ENCODE data around the gene SPOCK1.

The SPOCK1 gene

GRCh38 chr5:137073189-137073588 is 425.9 kb downstream of the SPOCK1 start:
- Histone ChIP-seq H3K79me1 (replicated peaks; ENCODE audit: low read length, poor library complexity, severe bottlenecking) (no peaks in the 10 kb centered on the region), H4K91ac (ENCODE audit: low read length) (no peak overlapping the region), H3K27me3 (ENCODE audit: control insufficient read depth in 1 of 2, insufficient read depth in 1 of 2, low read length in 2 of 2) (no peaks in the 10 kb centered on the region), H2AK5ac (ENCODE audit: low read length, severe bottlenecking) (no peak overlapping the region), H3K14ac (ENCODE audit: low read length in 2 of 2) (no peak overlapping the region), H3K36me3 (ENCODE audit: control insufficient read depth in 1 of 2, insufficient read depth in 2 of 2, low read depth in 1 of 2, low read length in 2 of 2) (no peaks in the 10 kb centered on the region), H3K9ac (ENCODE audit: low read length) (no peak overlapping the region), H3K4me1 (ENCODE audit: control insufficient read depth, insufficient read depth, low read depth, low read length) (peaks cover 3% of the 10 kb centered on the region), H4K8ac (ENCODE audit: low read length) (no peak overlapping the region), H3K23ac (ENCODE audit: low read length in 2 of 2) (no peak overlapping the region), H3K27ac (ENCODE audit: low read length, poor library complexity, severe bottlenecking) (no peak overlapping the region), H2BK15ac (ENCODE audit: low read depth, poor library complexity, severe bottlenecking) (no peak overlapping the region), H3K18ac (ENCODE audit: low read depth in 1 of 2, low read length in 2 of 2) (no peak overlapping the region), H3K4ac (ENCODE audit: low read depth in 1 of 2, low read length in 2 of 2) (no peak overlapping the region), H3K4me3 (ENCODE audit: insufficient read depth in 1 of 2, low read depth in 1 of 2, low read length in 2 of 2) (peak overlapping the region in 1 of 2 experiments; percentile 20), H3K9me3 (ENCODE audit: control insufficient read depth, low read length) (no peaks in the 10 kb centered on the region), H2AFZ (ENCODE audit: low read depth, low read length) (no peak overlapping the region), H2BK120ac (ENCODE audit: low read depth, low read length) (no peak overlapping the region), H2BK5ac (ENCODE audit: low read depth, low read length, poor library complexity, severe bottlenecking) (no peak overlapping the region), H2BK12ac (ENCODE audit: low read length in 2 of 2) (no peak overlapping the region), H3K4me2 (ENCODE audit: low read length, poor library complexity, severe bottlenecking) (no peak overlapping the region)
- no CpG with 5 or more reads among the region's 3 CpGs for WGBS
- no peak for DNase-seq

DNA sequence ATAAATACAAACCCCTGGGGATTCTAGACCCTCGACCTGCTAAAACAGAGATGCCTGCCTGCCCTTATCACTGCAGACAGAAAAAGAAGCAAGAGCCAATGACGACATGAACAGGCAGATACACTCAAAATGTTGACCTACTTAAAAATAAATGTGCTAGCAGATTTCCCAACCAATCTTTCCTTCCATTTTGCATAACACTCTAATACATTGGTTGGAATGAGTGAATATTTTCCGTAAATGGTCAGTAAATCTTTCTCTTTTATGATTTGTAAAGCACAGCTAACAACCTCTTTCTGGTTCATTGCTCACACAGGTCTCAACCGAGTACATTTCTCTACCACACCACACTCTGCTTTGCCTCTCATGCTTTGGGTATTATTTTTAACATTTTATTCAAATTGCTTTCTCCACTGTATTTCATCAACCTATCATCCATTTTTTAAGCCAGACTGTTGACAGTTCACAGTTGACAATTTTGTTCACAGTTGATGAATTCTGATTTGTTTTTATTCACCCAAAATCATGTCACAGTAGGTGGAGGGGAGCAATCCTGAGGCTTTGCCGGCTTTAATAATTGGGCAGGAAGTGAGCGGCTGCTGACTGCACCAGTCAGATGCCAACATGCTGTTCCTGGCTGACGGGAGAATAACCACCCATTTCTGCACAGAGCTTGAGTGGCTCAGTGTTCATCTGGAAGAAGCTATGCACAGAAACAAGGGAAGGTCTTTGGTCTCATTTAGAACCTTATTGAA is 426.6 kb downstream of the SPOCK1 start:
- H3K27ac ChIP-seq (ENCODE audit: low read length, poor library complexity, severe bottlenecking) = no peak overlapping the region
- H4K8ac ChIP-seq (ENCODE audit: low read length) = no peak overlapping the region
- DNase-seq = no peak
- H3K4me1 ChIP-seq (ENCODE audit: control insufficient read depth, insufficient read depth, low read depth, low read length) = no peaks in the 10 kb centered on the region
- no peaks in the 10 kb centered on the region for H3K27me3 ChIP-seq (ENCODE audit: control insufficient read depth in 1 of 2, insufficient read depth in 1 of 2, low read length in 2 of 2)
- H3K23ac ChIP-seq (ENCODE audit: low read length in 2 of 2) = no peak overlapping the region
- peak overlapping the region; percentile 53 for H3K9ac ChIP-seq (ENCODE audit: low read length)
- no peak overlapping the region for H3K18ac ChIP-seq (ENCODE audit: low read depth in 1 of 2, low read length in 2 of 2)
- H3K36me3 ChIP-seq (ENCODE audit: control insufficient read depth in 1 of 2, insufficient read depth in 2 of 2, low read depth in 1 of 2, low read length in 2 of 2) = no peaks in the 10 kb centered on the region
- H2BK15ac ChIP-seq (ENCODE audit: low read depth, poor library complexity, severe bottlenecking) = no peak overlapping the region
- H3K4me3 ChIP-seq (ENCODE audit: insufficient read depth in 1 of 2, low read depth in 1 of 2, low read length in 2 of 2) = peak overlapping the region in 1 of 2 experiments; percentile 20
- no peak overlapping the region for H3K14ac ChIP-seq (ENCODE audit: low read length in 2 of 2)
- H3K9me3 ChIP-seq (ENCODE audit: control insufficient read depth, low read length) = no peaks in the 10 kb centered on the region
- no peak overlapping the region for H2AK5ac ChIP-seq (ENCODE audit: low read length, severe bottlenecking)
- no peak overlapping the region for H2BK12ac ChIP-seq (ENCODE audit: low read length in 2 of 2)
- H2AFZ ChIP-seq (ENCODE audit: low read depth, low read length) = no peak overlapping the region
- WGBS = 69% methylated on average over 6 of the region's 7 CpGs
- H2BK120ac ChIP-seq (ENCODE audit: low read depth, low read length) = no peak overlapping the region
- H3K4me2 ChIP-seq (ENCODE audit: low read length, poor library complexity, severe bottlenecking) = no peak overlapping the region
- no peak overlapping the region for H4K91ac ChIP-seq (ENCODE audit: low read length)
- H3K79me1 ChIP-seq (replicated peaks; ENCODE audit: low read length, poor library complexity, severe bottlenecking) = no peaks in the 10 kb centered on the region
- no peak overlapping the region for H2BK5ac ChIP-seq (ENCODE audit: low read depth, low read length, poor library complexity, severe bottlenecking)
- no peak overlapping the region for H3K4ac ChIP-seq (ENCODE audit: low read depth in 1 of 2, low read length in 2 of 2)

- Histone ChIP-seq H3K27ac (ENCODE audit: low read length, poor library complexity, severe bottlenecking) (no peak overlapping the region), H2BK15ac (ENCODE audit: low read depth, poor library complexity, severe bottlenecking) (no peak overlapping the region), H2AK5ac (ENCODE audit: low read length, severe bottlenecking) (no peak overlapping the region), H3K23ac (ENCODE audit: low read length in 2 of 2) (no peak overlapping the region), H2BK120ac (ENCODE audit: low read depth, low read length) (no peak overlapping the region), H3K4me1 (ENCODE audit: control insufficient read depth, insufficient read depth, low read depth, low read length) (no peaks in the 10 kb centered on the region), H2AFZ (ENCODE audit: low read depth, low read length) (no peak overlapping the region), H2BK5ac (ENCODE audit: low read depth, low read length, poor library complexity, severe bottlenecking) (no peak overlapping the region), H3K4ac (ENCODE audit: low read depth in 1 of 2, low read length in 2 of 2) (no peak overlapping the region), H2BK12ac (ENCODE audit: low read length in 2 of 2) (no peak overlapping the region), H3K14ac (ENCODE audit: low read length in 2 of 2) (no peak overlapping the region), H4K91ac (ENCODE audit: low read length) (no peak overlapping the region), H3K4me2 (ENCODE audit: low read length, poor library complexity, severe bottlenecking) (no peak overlapping the region), H3K79me1 (replicated peaks; ENCODE audit: low read length, poor library complexity, severe bottlenecking) (no peaks in the 10 kb centered on the region), H3K9me3 (ENCODE audit: control insufficient read depth, low read length) (no peaks in the 10 kb centered on the region), H4K8ac (ENCODE audit: low read length) (no peak overlapping the region), H3K27me3 (ENCODE audit: control insufficient read depth in 1 of 2, insufficient read depth in 1 of 2, low read length in 2 of 2) (no peaks in the 10 kb centered on the region), H3K9ac (ENCODE audit: low read length) (peak overlapping the region; percentile 53), H3K4me3 (ENCODE audit: insufficient read depth in 1 of 2, low read depth in 1 of 2, low read length in 2 of 2) (peak overlapping the region in 1 of 2 experiments; percentile 20), H3K36me3 (ENCODE audit: control insufficient read depth in 1 of 2, insufficient read depth in 2 of 2, low read depth in 1 of 2, low read length in 2 of 2) (peaks cover 0 to 6% of the 10 kb centered on the region in 2 experiments), H3K18ac (ENCODE audit: low read depth in 1 of 2, low read length in 2 of 2) (no peak overlapping the region)
- WGBS = no CpG with 5 or more reads among the region's 2 CpGs
- DNase-seq = no peak
Observed at GRCh38 chr5:137071931-137072330, 427.2 kb downstream of the SPOCK1 start.

DNA sequence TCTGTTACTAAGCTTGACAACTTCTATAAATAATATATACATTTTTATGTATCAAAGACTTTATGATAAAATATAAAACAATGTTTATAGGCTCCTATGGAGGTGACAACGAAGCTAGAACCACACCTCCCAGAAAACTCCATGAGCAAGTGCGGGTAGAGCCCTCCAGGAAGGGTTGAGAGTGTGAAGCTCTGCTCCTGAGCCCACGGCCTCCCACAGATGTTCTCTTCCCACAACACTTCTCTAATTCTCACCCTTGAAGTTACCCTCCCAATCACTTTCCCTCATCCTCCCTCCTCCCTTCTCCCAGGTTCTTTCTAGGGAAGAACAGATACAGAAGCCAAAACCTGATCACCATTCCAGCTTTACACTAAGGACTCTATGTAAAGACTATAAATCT is 427.6 kb downstream of the SPOCK1 start:
- DNase-seq = no peak
- no peaks in the 10 kb centered on the region for H3K27me3 ChIP-seq (ENCODE audit: control insufficient read depth in 1 of 2, insufficient read depth in 1 of 2, low read length in 2 of 2)
- no peaks in the 10 kb centered on the region for H3K79me1 ChIP-seq (replicated peaks; ENCODE audit: low read length, poor library complexity, severe bottlenecking)
- no peak overlapping the region for H3K18ac ChIP-seq (ENCODE audit: low read depth in 1 of 2, low read length in 2 of 2)
- H2BK12ac ChIP-seq (ENCODE audit: low read length in 2 of 2) = no peak overlapping the region
- H2AFZ ChIP-seq (ENCODE audit: low read depth, low read length) = no peak overlapping the region
- no peak overlapping the region for H3K4me2 ChIP-seq (ENCODE audit: low read length, poor library complexity, severe bottlenecking)
- H2BK120ac ChIP-seq (ENCODE audit: low read depth, low read length) = no peak overlapping the region
- H4K8ac ChIP-seq (ENCODE audit: low read length) = no peak overlapping the region
- no peak overlapping the region for H3K4me3 ChIP-seq (ENCODE audit: insufficient read depth in 1 of 2, low read depth in 1 of 2, low read length in 2 of 2)
- peak overlapping the region; percentile 53 for H3K9ac ChIP-seq (ENCODE audit: low read length)
- H3K36me3 ChIP-seq (ENCODE audit: control insufficient read depth in 1 of 2, insufficient read depth in 2 of 2, low read depth in 1 of 2, low read length in 2 of 2) = peaks cover 0 to 9% of the 10 kb centered on the region in 2 experiments
- H4K91ac ChIP-seq (ENCODE audit: low read length) = no peak overlapping the region
- no peak overlapping the region for H2BK5ac ChIP-seq (ENCODE audit: low read depth, low read length, poor library complexity, severe bottlenecking)
- H3K9me3 ChIP-seq (ENCODE audit: control insufficient read depth, low read length) = no peaks in the 10 kb centered on the region
- H3K4ac ChIP-seq (ENCODE audit: low read depth in 1 of 2, low read length in 2 of 2) = no peak overlapping the region
- no peak overlapping the region for H3K27ac ChIP-seq (ENCODE audit: low read length, poor library complexity, severe bottlenecking)
- no peaks in the 10 kb centered on the region for H3K4me1 ChIP-seq (ENCODE audit: control insufficient read depth, insufficient read depth, low read depth, low read length)
- H2AK5ac ChIP-seq (ENCODE audit: low read length, severe bottlenecking) = no peak overlapping the region
- 16% methylated on average over 3 of the region's 3 CpGs for WGBS
- H3K23ac ChIP-seq (ENCODE audit: low read length in 2 of 2) = no peak overlapping the region
- H3K14ac ChIP-seq (ENCODE audit: low read length in 2 of 2) = no peak overlapping the region
- H2BK15ac ChIP-seq (ENCODE audit: low read depth, poor library complexity, severe bottlenecking) = no peak overlapping the region
